HG03175 (cell line): ENCODE measurements around the gene PPP3CA.
A peak's percentile ranks its signal among the peaks of the same experiment; 100 is the strongest.

Experiments used
- ATAC-seq: cut with Tn5 transposase; IDR thresholded peaks from one replicate; pipeline ENCODE4 v1.9.1; 2021; ENCODE audit warnings: mild to moderate bottlenecking, moderate library complexity; ENCODE audit not compliant: unreplicated experiment

Gene PPP3CA

DNA sequence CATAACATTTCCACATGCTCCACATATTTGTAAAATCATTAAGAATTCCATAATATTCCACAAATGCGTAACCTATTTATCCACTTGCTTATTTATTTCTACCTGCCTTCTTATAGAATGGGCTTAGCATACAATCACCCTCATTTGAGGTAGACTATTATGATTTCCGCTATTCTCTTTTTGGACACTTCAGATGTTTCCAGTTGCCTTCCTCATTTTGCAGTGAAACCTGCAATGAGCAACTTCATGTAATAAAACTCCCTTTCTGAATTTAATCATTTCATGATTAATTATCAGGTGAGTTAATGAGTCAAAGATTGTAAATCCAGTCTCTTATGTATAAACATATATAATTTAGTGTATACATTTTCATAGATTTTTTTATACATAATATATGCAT, 58.0 kb downstream of the PPP3CA start:
- no peak for ATAC-seq

DNA sequence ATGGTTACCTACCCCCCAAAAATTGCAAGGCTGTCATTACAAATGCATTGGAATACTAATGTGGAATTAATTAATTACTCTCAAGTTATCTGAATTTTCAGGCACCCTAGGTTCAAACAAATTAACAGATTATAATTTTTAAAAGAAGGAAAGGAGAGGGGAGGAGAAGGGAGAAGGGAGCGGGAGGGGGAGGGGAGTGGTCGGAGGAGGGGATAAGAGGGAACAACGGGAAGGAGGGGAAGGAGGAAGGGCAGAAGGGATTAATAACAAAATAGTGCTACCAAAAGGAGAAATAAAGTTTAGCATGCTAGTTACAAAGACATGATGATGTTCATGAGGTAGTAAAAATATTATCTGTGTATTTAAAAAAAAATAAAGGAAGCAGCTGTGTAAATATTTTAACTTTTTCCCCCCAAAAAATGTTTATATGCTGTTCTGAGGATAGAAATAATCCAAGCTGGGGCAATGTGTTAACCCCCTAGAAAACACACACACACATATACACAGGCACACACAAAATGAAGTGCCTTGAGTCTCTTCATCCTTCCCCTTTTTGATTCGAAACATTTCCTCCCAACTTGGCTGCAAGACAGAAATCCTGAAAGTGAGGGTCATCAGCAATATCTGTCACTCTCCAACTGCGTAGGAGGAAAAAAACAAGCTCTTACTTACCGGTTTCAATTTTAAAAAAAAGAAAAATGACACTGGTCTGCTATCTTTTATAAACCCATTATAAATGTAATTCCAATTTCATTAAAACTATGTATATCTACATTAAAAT, 58.8 kb downstream of the PPP3CA start:
- no peak for ATAC-seq

DNA sequence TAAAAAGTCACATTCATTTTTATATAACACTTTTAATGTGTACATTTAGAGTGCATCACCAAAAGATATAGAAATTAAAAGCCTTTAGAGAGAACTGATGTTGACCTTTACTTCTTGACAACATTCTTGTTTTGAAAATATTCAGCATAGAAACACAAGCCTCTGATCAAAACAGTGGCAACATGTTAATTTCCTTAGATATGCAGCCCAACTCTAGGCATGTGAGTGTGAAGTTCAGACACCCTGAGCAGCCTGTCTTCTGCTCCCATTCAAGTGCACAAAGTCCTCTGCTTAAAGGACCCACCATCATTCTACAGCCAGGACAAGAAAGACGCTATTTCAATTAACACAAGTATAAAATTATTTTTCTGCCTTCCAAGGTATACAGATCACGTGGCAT, 60.0 kb downstream of the PPP3CA start:
- no peak for ATAC-seq

DNA sequence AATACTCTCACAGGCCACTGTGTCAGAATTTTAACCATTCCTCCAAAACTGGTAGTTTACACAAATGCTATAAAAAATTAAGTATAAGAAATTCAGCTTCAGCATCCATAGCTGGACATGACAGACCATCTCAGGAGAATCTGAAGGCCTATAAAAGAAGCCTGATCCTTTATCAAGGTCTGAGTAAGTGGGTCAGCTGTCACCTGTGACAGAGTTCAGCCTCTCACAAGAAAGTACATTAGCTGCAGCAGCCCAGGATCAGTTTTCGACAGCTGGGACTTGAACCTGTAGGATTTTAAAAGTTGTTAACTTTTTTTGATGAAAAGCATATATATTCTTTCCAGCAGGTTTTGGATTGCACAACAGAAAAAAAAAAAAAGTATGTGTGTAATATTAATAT, 60.7 kb downstream of the PPP3CA start:
- no peak for ATAC-seq

DNA sequence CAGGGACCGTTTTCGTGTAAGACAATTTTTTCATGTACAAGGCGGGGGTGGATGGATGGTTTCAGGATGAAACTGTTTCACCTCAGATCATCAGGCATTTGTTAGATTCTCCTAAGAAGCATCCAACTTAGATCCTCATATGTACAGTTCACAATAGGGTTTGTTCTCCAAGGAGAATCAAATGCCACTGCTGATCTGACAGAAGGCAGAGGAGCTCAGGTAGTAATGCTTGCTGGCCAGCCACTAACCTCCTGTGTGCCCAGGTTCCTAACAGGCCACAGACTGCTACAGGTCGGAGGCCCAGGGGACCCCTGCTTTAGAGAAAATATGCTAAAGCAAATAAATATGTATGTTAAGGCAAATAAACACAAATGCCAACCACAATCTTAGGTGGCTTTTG, 61.3 kb downstream of the PPP3CA start:
- ATAC-seq = no peak

DNA sequence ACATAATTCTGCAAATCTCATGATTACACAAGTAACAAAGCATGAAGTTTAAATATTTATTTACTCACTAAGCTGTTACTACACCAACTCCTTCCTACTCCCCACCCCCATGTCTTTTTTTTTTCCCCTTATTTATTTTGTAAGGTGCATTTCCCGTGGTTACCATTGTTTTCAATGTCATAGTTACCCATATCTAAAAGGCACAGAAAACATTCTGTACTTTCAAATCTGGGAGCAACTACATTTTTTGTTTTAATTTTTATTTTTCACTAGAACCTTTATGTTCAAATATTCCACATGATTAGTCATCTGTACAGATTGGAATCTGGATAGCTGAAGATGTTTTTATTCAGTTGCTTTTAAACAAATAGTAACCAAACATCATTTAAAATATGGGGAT, 62.8 kb downstream of the PPP3CA start:
- ATAC-seq = no peak

DNA sequence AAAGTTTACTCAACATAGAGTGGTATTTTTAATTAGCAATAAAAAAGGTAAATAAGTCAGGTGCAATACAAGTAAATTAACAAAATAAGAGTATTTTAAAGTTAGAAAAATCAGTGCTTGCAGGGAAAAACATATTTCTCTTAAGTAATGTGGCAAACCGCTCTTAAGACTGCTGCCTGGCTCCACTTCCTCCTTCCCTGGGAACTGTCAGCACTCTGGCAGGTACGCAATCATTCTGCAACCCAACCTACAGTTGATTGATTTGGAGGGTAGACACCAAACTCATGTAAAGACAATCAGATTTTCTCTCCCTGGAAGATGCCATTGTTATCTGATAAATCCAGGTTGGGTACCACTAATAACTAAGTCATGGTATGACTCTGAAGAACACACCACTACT, 63.9 kb downstream of the PPP3CA start:
- no peak for ATAC-seq

DNA sequence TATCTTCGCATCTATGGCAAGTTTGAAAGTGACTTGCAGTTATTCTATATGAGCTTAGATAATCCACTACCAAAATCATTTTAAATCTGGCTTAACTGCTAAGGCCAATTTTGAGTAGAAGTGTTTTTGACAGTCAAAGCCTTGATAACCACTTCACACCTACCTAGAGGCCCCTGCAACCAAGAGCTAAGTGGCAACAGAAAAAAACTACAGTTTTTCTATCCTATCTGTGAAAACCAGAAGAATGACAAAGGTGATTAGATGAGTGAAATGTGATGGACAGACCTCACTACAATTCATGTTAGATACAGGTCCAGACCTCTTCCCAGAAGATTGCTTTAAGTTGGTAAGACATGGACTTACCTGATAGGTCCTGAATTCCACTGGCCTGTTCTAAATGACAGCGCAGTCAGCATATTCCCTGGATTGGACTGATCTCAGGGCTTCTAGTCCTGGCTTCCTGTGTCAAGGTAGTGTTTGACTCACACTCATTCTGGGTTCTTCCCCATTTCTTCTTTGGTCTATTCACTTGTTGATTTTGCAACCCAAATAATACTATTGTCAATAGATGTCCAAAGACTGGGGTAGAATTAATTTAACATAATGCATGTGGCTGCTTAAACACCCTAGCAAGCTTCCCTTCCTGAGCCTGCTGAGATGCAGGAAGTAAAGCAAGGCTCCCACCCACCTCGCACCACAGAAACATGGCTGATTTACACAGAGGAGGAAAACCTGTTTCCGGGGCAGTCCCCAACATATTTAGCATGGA, 65.1 kb downstream of the PPP3CA start:
- no peak for ATAC-seq

DNA sequence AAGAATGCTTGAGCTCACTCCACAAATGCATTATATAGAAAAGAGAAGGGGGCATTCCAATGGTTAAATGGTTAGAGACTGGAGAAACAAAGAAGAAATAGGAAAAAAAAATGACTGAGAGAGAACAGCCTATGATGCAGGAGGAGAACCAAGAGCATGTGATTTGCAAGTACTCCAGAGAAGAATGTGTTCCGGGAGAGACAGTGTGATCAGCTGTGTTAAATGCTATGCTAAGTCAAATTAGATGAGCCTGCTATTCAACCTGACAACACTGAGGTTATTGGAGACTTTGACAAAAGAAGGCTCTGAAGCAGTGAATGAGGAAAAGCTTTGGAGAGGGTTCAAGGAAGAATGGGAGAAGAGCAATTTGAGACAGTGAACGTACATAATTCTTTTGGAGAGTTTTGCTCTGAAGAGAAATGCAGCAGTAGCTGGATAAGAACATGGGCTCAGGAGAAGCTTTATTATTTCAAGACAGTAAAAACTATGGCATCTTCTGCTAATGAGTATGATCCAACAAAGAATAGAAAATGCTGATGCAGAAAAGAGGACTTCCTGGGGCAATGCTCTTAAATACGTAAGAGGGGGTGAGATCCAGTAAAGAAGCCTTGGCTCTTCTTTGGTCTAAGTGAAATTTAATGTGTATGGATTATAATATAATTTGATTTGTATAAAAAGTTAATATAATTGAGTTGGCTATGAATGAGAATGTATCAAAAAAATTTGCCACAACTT, 66.3 kb downstream of the PPP3CA start:
- ATAC-seq = no peak

DNA sequence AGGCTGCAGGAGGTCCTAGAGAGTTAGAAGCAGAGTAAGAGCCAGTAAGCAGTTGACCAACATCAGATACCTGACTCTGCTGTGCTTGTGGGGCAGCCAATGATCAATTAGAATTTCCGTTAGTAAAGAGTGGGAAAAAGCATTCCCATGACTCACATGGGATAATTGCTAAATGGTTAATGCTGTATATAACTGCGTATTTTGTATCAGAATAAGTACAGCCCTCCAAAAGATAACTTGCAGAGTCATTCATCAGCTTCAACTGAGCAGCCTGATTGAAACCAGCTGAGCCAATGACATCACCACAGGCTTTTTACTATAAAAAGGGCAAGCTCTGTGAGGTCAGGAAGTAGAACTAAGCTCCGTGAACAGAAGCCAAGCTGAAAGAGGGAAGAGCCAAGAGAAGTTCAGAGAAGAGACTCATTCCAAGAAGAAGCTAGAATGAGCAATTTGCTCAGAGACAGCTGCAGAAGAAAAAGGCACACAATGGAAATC, 67.9 kb downstream of the PPP3CA start:
- ATAC-seq = peak; percentile 63

DNA sequence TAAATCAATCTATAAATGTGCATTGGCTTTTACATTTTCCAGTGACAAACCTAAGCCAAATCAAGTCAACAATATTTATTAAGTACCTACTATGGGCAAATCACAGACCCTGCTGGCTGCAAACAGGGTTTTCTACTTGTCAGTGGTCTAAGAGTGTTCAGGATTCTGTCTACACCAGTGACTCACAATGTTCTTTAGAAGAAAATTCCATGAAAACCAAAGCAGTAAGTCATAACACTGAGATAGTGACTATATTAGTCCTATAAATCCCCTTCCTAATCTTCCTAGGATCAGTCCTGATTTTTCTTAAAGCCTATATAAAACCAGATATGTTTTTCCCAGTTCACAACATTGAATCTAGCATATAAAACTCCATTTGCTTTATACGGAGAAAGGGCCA, 69.7 kb downstream of the PPP3CA start:
- no peak for ATAC-seq

DNA sequence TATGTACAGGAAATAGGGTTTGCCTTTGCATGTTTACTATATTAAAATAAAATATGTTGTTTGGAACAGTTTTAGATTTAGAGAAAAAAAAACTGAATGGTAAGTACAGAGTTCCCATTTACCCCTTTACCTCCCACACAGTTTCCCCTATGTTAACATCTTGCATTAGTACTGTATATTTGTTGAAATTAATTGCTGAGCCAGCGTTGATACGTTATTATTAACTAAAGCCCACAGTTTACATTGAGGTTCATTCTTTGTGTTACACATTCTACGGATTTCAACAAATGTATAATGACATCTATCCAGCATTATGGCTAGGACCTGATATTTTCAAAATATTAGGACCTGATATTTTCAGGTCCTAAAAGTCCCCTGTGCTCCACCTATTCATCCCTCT, 70.7 kb downstream of the PPP3CA start:
- no peak for ATAC-seq

DNA sequence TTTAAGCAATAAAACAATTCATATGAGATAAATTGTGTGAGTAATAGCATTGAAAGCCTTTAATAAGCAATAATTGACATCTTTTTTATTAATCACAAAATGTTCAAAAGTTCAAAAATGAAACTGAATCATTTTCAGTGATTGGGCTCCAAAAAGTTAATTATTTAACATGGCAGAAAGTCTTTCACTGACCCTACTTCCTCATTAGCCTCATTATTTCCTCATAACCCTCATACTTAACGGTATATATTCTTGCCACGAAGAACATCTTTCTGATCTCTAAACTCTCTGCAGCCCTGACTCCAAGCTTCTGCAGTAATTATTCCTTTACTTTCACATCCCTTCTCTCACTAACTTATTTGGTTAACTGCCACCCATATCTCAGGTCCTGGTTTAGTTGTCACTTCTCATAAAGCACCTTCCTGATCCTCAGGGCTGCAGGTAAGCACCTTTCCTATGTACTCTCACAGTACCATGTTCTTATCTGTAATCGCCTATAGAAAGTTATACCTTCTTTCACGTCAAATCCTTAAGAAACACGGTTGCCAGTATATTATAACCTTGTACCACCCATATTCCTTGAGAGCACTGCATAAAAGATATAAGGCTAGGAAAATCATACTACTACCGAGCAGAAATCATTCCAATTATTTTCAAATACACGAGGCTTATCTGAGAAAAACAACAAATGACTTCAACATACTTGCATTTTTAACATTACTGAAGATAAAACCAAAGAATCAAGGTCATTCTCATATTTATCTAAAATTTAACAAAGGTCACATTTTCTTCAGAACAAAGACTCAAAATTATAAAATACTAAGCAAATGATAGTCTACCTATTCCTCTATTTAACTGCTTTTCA, 72.2 kb downstream of the PPP3CA start:
- ATAC-seq = peak; percentile 89

DNA sequence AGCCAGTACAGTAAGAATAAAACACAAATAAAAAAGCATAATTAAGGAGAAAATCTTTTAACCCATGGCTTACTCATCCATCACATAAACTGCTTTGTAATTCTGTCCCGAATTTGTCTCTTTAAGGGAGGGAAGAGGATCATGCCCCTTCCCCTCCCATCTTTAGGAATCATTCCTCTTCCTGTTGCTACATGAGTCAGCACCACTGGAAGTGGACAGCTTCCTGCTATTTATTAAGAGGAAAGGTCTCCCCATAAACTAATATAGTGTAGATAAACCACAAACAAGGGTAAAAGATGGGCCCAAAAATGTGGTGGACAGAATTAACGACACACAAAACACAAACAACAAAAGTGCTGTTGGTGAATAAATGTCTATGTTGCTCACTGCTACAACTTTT, 75.8 kb downstream of the PPP3CA start:
- no peak for ATAC-seq

DNA sequence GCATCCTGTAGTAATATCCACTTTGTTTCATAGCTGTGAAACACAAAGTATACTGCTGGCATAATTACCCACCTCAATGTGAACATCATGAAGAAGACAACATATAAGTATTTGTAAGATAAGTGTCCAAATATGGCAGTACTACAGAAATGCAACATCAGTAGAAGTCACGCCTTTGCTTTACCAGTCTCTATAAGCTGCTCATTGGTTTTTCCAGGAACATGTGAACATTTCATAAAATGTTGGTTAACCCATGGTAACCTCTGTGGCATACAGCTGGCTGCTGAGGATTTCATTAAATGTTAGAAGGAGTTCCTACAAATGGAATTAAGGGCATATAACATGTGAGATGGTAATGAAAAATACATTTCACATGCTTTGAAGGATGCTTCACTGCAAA, 77.6 kb downstream of the PPP3CA start:
- no peak for ATAC-seq

DNA sequence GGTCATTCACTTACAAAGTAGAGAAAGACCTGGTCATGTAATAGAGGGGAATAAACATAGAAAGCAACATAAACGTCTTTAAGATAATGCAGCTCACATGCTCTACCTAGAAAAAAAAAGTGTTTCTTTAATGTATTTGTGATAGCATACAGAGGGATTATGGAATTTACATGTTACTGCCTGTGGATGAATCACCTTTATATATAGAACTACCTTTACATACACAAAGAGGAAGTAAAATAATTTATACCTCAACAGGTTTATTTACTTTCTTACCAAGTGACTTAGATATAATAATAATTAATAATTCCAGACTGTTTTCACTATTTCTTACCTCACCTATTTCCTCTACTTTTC, 81.5 kb downstream of the PPP3CA start:
- ATAC-seq = no peak

DNA sequence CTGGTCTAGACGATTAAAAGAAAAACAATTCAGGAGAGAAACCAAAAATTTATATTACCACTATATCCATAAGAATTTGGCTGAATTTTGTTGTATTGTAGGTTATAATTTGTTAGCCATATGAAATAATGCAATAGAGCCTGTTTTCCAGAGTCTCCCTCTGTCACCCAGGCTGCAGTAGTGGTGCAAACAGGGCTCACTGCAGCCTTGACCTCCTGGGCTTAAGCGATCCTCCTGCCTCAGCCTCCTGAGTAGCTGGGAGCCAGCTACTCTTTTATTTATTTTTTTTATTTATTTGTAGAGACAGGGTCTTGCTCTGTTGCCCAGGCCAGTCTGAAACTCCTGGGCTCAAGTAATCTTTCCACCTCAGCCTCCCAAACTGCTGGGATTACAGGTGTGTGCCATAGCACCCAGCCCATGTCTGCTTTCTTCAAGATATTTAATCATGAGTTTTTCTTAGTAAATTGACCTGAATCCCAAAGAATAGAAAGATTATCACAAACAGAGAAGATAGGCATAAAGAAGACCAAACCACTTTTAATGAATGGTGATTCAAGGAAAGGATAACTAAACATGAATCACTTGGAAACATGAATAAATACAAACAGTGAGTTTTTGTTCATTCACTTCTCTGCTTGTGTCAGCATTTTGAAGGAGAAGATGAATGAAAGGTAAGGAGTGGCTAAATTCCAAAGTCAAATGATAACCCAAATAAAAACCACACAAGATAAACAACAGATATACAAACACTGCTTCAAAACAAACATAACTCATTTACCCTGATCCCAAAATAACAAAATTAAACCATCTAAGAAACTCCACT, 82.1 kb downstream of the PPP3CA start:
- ATAC-seq = no peak

DNA sequence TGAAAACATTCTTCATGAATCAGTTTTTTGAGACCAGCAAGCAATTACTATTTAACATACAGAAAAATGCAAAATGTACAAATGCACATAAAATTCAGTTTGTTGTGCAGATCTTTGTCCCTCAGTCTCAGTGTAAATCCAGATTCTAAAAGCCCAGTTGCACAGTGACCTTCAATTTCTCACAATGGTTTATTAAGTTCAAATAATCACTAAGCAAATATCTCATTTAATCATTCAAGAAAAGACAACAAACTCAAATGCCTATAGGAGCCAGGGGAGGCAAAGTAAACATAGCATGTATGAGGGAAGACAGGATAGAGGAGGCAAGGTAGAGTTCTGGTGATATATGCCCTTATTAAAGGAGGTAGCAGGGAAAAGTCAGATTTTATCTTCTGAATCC, 82.8 kb downstream of the PPP3CA start:
- no peak for ATAC-seq

DNA sequence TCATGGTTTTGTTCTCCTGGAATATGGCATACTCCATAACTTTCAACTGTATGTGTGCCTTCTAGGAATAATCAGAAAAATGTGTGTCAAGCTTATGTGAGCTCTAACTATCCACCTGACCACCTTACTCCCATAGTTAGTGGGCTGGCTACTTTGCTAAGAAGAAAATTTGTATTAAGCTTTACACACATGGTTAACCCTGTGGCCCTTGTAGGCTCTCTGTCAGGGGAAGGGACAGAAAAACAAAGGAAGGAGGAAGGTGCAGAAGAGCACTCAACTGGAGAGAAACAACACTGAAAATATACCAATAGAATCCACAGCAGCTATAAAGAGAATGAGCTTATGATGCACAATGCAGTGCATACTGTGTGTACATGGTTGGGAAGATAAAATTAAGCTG, 84.6 kb downstream of the PPP3CA start:
- ATAC-seq = peak; percentile 64

DNA sequence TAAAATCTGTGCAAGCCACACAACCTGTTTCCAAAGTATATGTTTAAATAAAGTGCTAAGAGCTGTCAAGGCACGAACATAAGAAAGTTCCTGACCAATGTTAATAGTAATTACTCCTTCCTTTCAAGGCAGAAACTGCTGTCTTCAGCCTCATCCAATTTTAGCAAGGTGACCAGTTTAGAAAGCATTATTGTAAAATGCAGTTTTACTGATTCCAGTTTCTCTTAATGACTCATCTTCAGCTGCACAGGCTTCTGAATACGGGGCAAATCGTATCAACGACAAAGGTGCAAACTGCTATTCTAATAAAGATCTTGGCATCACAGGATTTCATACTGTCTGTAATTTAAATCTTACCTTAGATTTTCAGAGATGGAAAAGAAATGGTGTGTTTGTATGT, 87.5 kb downstream of the PPP3CA start:
- ATAC-seq = peak; percentile 88
